ENCODE results near the gene FRMD4A.

Gene FRMD4A

DNA sequence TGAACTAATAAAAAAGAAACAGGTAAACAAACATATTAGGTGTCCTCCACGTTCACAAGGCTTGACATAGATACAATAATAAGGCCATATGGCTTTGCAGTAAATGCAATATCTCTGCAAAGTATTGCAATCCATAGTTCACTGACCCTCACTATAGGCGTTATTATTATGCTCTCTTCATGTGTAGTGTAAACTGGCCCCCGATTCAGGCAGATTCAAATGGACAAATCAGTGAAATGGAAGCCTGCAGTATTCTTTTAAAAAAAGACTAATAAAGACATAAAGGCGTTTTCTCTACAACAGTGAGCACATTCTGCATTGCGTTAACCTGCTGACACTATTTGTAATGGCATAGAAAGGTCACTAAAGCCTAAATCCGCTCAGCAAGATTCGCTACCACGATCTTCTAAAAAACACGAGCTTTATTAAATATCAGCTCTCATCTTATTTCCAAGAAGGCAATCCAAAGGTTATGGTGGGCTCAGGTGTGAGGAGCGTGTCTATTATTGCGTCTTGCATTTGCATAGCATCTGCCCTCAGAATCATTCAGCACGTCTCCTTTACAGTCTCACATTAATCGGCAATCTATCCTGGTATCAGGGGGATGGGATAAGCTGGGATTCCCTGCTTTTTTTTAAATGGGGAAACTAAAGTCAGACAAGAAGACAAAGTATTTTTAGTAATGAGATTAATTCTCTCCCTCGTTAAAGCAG, 36.2 kb downstream of the FRMD4A start:
- DNase-seq (ENCODE audit: low read depth in 2 of 2): no peak

DNA sequence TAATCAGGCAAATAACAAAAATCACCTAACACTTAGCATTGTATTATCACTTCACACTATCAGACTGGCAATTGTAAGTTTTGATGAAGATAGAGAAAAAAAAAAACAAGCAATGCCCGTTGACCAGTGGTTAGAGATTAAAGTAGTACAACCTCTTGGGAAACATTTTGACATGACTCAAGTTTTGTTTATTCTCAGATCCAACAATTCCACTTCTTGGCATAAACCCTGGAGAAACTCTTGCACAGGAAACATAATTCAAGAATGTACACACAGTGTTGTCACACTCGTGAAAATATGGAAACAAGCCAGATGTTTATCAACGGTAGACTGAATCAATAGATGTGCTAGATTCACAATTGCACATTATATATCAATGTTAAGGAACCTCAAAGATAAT, 37.2 kb downstream of the FRMD4A start:
- no peak for DNase-seq (ENCODE audit: low read depth in 2 of 2)

DNA sequence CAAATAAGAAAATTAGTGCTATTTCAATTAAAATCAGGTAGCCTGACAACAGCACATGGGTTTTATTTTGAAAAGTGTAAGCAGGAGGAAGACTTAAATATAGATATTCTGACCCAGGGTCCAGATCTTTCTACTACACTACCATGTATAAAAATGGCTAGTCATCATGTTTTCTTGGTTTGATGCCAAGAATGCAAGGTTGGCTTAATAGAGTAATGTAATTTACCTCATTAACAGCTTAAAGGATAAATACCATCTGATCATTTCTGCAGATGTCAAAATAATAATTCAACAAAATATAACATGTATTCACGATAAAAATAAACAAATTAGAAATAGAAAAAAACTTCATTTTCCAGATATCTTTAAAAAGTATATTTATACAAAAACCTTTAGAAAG, 39.4 kb downstream of the FRMD4A start:
- DNase-seq (ENCODE audit: low read depth in 2 of 2): no peak

DNA sequence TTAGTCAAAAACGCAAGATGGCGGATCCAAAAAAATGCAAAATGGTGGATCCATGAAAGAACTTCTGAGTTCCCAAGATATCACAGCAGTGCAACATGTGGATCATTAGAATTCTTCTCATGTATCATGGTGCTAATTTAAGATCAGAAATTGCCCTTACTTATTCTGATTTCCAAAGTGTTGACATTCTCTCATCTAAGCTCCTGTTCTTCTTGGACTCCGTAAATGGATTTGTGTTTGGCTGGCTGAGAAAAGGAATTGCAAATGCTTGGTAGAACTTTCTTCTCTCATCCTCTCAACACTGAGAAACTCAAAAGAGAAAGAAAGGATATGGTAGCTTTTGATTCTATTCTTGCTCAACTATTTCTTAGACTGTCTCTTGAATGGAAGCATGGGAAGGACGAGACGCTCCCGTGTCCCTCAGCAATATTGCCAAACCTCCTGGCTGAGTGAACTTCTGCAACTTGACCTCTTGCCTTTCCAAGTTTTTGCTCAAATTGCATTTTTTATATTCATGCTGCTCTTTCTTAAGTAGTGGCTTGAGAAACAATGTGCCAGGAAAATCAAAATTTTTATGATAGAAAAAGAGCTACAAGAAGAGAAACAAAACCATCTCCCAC, 44.7 kb downstream of the FRMD4A start:
- no peak for DNase-seq (ENCODE audit: low read depth in 2 of 2)

DNA sequence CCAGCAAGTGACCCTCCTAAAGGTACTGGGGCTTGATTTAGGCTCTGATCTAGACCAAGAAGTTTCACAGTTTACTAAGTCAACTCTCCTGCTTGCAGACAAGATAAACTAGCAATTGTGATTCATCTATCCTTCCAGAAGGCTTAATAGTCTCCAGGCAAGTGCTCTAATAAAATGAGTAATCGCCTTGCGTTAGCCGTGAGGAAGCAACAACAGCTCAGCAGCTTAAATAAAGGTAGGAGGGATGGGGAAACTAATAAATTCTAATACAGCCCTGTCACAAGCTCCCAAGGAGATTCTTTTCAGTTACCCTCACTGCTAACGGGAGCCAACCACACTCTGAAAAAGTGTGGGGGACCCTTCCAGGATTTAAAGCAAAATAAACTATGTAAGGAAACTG, 48.4 kb downstream of the FRMD4A start:
- no peak for DNase-seq (ENCODE audit: low read depth in 2 of 2)

DNA sequence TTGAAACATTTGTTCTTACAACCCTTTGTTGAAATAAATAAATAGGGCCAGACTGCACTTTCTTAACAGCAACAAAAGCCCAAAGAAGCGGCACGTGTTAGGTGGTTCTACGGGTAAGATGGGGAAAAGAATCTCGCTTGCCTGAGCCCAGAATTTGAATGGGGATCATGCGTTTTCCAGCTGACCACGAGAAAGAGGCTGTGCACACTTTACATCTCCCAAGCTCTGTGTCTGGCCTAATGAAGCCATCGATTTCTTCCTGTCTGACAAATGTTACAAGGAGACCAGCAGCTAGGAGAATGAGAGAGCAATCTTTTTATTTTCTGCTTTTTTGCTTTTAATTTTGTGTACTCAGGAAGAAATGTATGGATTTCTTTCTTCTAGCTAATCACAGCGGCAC, 52.2 kb downstream of the FRMD4A start:
- no peak for DNase-seq (ENCODE audit: low read depth in 2 of 2)

DNA sequence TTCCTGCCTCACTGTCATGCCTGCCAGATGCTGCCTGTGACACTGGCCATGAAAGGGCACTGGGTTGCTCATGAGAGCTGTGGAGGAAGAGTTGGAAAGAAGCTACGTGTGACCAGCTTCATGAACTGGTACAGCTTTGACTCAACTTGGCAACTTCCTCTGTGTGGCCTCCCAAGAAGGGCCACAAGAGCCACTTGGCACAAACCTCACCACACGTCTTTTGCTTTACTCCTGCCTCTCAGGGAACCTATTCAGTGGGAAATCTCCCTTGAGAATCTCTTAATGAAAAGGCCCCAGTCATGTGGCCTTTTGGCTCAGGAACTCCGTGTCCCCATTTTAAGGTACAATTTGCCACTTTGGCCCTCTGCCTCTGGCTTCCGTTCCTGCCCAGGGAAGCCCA, 54.5 kb downstream of the FRMD4A start:
- no peak for DNase-seq (ENCODE audit: low read depth in 2 of 2)

DNA sequence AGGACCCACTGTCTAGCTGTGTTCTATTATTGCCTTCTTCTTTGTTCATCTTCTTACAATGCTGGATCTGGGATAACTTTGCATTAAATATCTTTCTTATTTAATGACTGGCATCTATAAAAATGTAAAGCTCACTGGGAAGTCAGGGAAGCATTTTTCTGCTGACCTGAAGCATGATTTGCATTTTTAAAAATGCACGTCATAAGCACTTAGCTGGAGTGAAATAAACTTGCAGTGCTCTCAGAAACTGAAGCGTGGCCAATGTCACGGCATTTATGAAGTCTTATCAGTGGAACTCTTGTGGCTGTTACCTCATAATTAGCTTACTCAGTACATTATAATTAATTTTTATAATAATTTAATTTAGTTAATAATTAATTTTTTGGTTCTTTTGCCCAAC, 59.1 kb downstream of the FRMD4A start:
- DNase-seq (ENCODE audit: low read depth in 2 of 2): no peak

DNA sequence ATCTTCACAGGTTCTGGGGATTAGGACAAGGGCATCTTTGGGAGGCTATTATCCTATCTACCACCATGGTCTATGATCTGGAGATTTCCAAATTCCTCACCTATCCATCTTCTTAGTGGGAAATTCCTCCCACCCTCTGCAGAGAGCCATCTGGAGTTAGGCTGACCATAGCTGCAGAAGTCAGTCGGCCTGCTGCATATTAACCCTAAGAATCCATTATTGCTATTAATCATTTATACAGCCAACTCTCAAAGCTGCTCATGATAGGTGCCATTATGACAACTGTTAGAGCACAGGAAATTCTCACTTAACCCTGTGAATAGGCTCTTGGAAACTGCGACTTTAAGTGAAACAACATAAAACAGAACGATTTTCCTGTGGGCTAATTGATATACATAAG, 60.4 kb downstream of the FRMD4A start:
- DNase-seq (ENCODE audit: low read depth in 2 of 2): no peak

DNA sequence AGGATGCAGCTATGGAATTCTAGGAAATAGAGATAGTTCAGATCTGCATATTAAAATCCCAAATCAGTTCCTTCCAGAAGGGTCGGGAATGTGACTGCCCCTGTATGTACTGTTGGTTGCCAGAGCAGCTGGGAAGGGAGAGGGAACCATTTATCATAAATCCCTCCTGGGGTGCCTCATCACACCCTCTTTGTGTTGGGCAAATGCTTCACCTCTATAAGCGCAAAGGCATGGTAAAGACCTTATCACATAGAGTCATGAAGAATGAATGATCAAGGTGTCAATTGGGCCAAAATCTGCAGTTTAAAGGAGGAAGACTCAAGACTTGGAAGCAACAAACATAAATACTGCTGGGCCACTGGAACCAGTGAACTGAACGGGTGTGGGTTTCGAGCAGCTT, 65.0 kb downstream of the FRMD4A start:
- no peak for DNase-seq (ENCODE audit: low read depth in 2 of 2)

DNA sequence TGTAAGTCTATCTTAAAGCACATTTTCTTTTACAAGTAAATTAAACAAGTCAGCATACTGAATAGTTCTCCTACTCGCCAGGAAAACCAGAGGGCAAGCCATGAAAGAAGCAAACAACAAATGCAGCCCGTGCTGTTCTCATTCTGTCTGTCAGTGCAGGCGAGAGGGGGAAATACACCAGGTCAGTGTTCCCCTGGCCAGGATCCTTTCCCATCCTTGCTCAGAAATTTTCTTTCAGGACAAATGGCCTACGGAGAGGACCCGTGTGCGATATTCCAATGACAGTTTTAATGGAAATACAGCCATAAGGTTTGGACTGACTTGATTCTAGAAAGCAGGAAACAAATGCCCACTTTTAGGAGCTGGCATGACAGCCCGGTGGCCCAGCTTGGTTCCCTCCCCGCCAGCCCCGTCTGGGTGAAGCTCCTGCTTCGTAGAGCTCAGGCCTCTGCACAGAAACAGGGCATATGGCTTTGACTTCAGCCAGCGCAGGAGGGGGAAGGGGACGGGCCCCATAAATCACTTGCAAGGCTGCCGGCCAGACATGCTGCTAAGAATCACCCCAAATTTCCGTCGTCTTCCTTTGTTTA, 67.8 kb downstream of the FRMD4A start:
- no peak for DNase-seq (ENCODE audit: low read depth in 2 of 2)

DNA sequence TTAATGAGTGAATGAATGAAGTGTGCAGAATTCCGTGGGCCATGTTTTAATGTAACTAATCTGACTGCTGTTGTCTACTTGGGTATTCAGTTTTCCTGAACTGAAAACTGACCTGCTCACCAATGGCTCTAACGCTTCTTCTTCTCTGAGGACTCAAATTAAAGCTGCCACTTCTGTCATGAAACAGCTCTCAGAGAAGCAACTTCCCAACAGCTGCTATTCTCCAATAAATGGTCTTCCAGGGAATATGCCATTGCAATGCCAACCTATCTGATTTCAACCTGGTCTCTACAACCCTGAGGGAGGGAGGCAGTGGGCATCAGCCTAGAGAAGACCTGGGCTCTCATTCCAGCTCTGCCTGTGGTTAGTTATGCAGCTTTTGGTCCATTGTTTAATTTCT, 69.4 kb downstream of the FRMD4A start:
- no peak for DNase-seq (ENCODE audit: low read depth in 2 of 2)

DNA sequence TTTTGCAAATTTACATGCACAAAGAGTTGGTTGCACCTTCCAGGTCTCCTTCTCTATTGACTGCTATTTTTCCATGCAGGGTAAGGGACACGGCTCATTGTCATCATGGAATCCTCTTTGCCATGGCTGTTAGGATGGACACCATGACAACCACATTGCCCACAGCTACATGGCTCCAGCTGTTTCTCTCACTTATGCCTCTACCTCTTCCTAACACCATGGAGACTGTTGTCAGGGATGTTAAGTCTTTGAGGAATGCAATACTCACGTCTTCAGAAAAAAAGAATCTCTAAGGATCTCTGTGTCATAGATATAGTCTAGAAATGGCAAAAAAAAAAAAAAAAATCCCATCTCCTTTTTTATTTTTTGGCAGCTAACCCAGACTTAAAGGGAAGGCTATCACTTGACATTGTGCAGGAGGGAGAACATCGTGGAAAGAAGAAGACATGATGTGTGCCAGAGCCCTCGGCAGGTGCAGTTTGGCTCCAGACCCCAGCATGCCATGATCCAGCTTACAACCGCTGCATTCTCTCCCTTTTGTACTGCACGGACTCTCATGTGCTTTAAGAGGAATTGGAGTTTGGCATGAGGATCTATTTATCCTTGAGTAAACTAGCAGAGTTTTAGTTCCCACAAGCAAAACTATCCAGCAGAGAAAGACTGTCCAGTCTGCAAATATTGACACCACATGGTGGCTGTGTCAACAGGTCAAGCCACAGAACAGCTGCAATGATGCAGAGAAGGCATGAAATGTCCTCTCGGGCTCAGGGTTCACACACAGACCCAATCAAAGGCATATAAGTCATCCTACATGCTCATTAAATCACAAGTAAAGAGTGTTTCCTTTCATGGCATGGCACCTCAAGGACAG, 70.8 kb downstream of the FRMD4A start:
- no peak for DNase-seq (ENCODE audit: low read depth in 2 of 2)

DNA sequence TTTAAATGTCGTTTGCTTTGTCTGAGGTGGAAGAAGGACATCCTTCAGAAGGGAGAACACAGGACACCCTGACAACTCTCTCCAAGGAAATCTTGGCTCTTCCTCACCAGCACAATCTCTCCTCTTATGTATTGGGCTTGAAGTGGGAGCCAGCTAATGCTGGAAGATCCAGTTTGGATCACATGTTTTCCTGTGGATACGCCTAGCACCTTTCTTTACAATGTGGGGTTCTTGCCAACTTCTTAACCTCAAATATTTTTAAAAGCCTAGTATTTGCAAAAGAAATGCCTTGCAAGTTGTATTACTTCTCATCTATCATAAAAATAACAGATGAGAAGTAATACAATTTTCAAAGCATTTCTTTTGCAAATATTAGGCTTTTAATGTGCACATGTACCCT, 76.4 kb downstream of the FRMD4A start:
- no peak for DNase-seq (ENCODE audit: low read depth in 2 of 2)

DNA sequence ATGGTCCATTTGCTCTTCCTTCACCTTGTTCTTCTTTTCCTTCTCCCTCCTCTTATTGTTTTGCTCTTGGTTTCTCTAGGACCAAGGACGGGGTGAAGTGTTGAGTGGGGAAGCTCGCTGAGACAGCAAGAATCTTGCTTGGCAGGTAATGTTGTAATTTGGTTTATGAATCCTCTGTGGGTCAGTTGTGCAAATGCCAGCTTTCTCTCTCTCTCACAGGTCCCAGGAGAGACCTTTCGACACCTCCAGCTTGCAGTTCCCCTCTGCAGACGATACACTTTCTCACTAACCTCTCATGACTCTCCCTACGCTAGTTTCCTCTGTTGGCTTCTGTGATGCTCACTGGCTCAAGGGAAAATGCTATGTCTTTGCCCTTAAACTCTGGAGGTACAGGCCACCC, 77.0 kb downstream of the FRMD4A start:
- DNase-seq (ENCODE audit: low read depth in 2 of 2): no peak

DNA sequence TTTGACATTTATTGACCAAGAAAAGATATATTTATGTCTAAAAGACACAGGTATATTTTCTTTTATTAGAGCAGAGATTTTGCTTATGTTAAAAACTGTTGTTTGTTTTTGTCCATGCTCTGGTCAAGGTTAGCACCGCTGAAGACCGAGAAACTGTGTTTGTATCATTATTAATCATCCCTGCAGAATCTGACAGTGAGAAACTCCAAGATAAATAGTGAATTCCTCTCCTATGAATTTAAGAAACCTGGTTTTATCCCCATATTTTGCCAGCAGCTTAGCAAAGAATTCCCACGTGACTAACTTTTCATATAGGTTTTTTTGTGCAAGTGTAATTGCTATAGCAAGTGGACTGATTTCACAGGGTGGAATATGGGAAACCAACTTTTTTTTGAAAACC, 77.6 kb downstream of the FRMD4A start:
- DNase-seq (ENCODE audit: low read depth in 2 of 2): no peak

DNA sequence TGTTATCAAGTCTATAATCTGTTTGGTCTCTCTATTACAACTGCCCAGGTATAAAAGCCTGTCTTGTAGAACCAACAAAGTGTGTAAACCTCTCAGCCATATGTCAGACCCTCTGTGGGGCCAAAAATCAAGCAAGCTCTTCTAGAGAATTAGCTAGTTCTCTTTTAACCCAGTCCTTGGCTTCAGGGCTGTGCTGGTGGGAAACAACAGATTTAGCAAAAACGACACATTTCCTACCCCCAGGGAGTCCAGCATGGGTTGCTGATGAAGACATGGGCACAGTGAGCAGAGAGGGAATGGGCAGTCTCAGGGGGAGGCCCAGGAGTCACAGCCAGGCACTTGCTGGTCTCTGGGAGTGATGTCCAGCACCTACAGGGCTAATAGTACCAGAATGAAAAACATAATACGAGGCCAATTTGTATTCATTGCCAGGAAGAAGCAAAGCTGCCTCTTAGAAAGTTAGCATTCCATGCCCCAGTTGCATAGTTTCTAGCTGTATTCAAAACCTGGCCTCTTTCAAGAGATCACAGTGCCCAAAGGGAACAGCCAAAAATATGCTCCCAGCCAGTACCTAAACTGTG, 80.1 kb downstream of the FRMD4A start:
- no peak for DNase-seq (ENCODE audit: low read depth in 2 of 2)

DNA sequence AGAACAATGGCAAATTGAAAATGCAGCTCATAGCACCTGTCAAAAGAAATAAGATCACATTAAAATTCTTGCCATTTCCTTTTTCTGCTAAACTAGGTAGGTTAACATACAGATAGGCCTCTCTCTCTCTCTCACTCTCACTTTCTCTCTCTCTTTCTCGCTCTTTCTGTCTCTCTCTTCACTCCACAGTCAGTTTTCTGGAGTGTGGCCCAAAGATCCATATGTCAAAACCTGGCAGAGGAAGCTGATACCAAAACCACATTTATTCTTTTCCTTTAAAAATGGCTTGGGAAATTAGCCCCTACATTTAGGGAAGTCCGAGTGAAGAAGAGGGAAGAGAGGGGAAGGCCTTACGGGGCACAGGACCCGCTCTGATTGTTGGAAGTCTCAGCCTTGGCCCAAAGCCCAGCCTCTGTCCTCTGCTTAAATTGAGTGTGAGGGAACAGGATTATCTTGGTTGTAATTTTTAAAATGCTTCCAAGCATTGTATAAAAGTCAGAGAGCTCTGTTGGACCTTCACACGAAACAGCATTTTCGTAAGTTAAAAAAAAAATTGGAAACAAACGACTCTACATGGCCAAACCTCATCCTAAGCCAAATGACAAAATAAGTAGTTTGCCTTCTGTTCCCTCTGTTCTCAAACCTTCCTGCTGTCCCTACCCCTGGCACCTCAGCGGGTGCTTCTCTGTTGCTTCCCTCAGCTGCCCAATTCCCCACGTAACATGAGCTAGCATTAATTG, 83.2 kb downstream of the FRMD4A start:
- DNase-seq (ENCODE audit: low read depth in 2 of 2): no peak

DNA sequence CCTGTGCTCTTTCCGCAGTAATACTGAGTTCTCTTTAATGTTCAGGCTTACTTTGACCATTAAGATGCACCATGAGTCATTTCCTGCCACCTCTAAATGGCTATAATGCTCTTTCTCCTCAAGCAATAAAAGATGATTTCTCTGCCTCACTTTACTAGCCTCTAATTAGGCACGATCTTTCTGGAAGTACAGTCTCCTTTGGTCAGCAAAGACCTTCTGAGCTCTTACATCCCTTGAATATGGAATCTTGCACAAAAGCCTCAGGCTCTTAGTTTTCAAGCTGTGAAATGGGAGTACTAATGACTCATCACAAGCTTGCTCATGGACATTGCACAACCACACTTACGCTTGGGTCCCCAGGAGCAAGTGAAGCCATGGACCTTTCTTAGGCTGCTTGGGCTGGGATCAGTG, 85.9 kb downstream of the FRMD4A start:
- no peak for DNase-seq (ENCODE audit: low read depth in 2 of 2)

DNA sequence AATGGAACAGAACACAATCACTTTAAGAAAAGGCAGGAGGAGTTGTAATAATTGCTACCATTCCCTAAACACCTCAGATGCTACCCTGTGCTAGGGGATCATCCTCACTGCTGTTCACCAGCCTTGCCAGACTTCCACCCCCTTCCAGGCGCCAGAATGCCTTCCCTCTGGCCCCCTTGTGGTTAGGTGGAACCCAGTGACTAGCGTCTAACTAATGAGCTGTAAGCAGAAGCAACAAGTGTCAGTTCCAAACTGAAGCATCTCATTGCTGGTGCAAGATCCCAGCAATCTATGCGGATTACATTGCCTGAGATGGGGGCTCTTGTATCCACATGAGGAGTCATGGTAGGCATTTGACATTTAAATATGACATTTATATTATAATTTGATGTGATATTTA, 86.6 kb downstream of the FRMD4A start:
- no peak for DNase-seq (ENCODE audit: low read depth in 2 of 2)

DNA sequence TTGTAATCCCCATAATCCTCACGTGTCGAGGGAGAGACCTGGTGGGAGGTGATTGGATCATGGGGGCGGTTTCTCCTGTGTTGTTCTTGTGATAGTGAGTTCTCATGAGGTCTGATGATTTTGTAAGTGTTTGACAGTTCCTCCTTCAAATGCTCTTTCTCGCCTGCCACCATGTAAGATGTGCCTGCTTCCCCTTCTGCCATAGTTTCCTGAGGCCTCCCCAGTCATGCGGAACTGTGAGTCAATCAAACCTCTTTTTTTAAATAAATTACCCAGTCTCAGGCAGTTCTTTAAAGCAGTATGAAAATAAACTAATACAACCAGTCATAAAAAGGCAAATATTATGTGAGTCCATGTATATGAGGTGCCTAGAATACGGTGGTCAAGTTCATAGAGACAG, 87.5 kb downstream of the FRMD4A start:
- DNase-seq (ENCODE audit: low read depth in 2 of 2): no peak

DNA sequence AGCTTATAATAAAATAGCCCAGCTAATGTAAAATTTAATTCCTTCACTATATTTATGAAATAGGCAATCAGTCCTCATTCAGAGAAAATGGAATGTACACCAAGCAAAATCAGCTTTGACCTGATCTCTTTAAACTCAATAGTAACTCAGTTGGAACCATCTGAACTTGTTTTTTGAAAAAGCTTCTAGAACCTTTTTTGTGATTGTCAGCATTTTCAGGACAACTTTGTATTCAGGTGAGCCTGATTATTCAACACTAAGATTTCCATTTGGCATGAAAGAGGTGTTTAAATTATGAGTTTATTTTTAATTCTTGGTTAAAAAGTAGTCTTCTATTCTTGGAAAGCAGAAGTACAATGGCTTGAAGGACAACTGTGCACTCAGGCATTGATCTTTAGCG, 89.5 kb downstream of the FRMD4A start:
- DNase-seq (ENCODE audit: low read depth in 2 of 2): no peak

Measured in stimulated activated CD8-positive, alpha-beta memory T cell treated with anti-CD3 and anti-CD28 coated beads, Interleukin-7, amount 100 ng/mL, for 1 hour (primary cell).